Upper lobe of right lung (tissue), 1 donor: ENCODE measurements around the gene OR1J1. TPM values are rescaled to one million over a fixed set of nuclear protein-coding genes. Genes with fewer than 3 reads are reported as not detected.

ENCODE experiments used
- ATAC-seq: fragments of 200-7000 bp; cut with Tn5 transposase; one replicate; pipeline ENCODE4 v1.9.1; 2020; ENCODE audit warnings: mild to moderate bottlenecking, moderate library complexity
- DNase-seq: peaks from one replicate; pipeline ENCODE4 v3.0.0-alpha.2; 2020
- H3K27ac ChIP-seq: fragments of 200-600 bp; one replicate; pipeline ENCODE4 v1.8.0; 2022
- H3K27me3 ChIP-seq: fragments of 200-600 bp; one replicate; pipeline ENCODE4 v1.8.0; 2022; ENCODE audit warnings: mild to moderate bottlenecking
- H3K36me3 ChIP-seq: fragments of 200-600 bp; one replicate; pipeline ENCODE4 v1.8.0; 2022
- H3K4me1 ChIP-seq: fragments of 200-600 bp; one replicate; pipeline ENCODE4 v1.8.0; 2022
- H3K4me3 ChIP-seq: fragments of 200-600 bp; one replicate; pipeline ENCODE4 v1.8.0; 2022; ENCODE audit warnings: mild to moderate bottlenecking
- H3K9me3 ChIP-seq: fragments of 200-600 bp; one replicate; pipeline ENCODE4 v1.8.0; 2022
- CTCF ChIP-seq: fragments of 200-600 bp; IDR thresholded peaks from one replicate; pipeline ENCODE4 v1.8.0; 2022; ENCODE audit warnings: antibody characterized with exemption
- intact Hi-C: fragments of 100-400 bp; cut with DNase I; formaldehyde crosslinking; loops from one replicate; pipeline ENCODE4 v1.11.0; 2022
- total RNA-seq: library from RNA; stranded (reverse); fragmentation: NEBNext Ultra II Directional; extraction: Animal tissue kit (Norgen Biotek cat#: 25700); gene quantifications from one replicate; pipeline ENCODE4 v1.2.1, GENCODE V29; 2021
- donor health status: DM: no; HTN: yes; CAD: no; lungs with severe emphysema.

Gene OR1J1
- total RNA-seq, 1 donor from 2014 or later, result not detected

DNA sequence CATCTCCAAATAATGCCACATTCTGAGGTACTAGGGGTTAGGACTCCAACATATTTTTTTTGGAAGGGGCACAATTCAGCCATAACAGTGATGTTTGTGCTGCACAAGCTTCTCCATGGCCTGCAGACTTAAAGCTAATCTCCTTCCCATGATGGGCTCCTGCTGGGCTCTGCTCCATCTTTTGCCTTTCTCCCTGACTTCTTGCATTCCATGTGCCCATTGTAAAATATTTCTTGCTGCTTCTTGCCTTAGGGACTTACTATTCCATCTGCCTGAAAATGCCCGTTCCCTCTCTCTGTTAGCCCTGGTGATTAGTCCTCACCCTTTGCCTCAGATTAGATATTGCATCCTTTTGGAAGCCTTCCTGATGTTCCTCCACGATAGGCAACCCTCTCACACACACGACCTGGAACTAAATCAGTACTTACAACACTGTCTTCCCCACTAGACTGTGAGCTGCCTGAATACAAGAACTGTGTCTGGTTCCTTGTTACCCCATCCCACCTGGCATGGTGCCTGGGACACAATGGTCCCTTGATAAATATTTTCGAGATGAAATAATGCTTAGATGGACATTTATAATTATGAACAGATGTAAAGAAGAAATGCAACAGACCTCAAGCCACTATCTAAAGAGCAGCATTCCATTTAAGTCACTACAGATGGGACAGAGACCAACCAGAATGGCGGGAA lies 33.5 kb downstream of the OR1J1 start:
- Histone ChIP-seq H3K36me3 (no peaks in the 10 kb centered on the region), H3K27ac (no peak overlapping the region), H3K4me3 (no peak overlapping the region), H3K27me3 (peaks cover 3% of the 10 kb centered on the region), H3K4me1 (no peaks in the 10 kb centered on the region), H3K9me3 (no peaks in the 10 kb centered on the region)
- TF ChIP-seq CTCF, result no peak
- no peak for DNase-seq
- no peak for ATAC-seq
- intact Hi-C loops, result no loop called here

- Histone ChIP-seq H3K9me3 (no peaks in the 10 kb centered on the region), H3K36me3 (no peaks in the 10 kb centered on the region), H3K4me3 (no peak overlapping the region), H3K27ac (no peak overlapping the region), H3K4me1 (no peaks in the 10 kb centered on the region), H3K27me3 (peaks cover 3% of the 10 kb centered on the region)
- intact Hi-C loops, result no loop called here
- TF ChIP-seq CTCF, result no peak
- no peak for ATAC-seq
- DNase-seq, result no peak
Measured at GRCh38 chr9:122442568-122442967, 35.2 kb downstream of the OR1J1 start.

Other genes starting within 250 kb of the OR1J1 start
- gene LHX6, start 249.0 kb downstream of the OR1J1 start, total RNA-seq, result 16.9 TPM
- 17.5 TPM for gene RBM18, start 213.1 kb downstream of the OR1J1 start, total RNA-seq
- 31.9 TPM for gene MRRF, start 213.0 kb downstream of the OR1J1 start, total RNA-seq
- gene PTGS1, start 106.9 kb downstream of the OR1J1 start, total RNA-seq, result 16.4 TPM
- gene OR1J2, start 32.9 kb upstream of the OR1J1 start, total RNA-seq, result not detected
- gene OR1J4, start 41.2 kb upstream of the OR1J1 start, total RNA-seq, result not detected
- gene OR1N1, start 49.4 kb upstream of the OR1J1 start, total RNA-seq, result not detected
- gene OR1N2, start 75.2 kb upstream of the OR1J1 start, total RNA-seq, result not detected
- gene OR1L8, start 105.5 kb upstream of the OR1J1 start, total RNA-seq, result not detected
- not detected for gene OR1Q1, start 136.8 kb upstream of the OR1J1 start, total RNA-seq
- not detected for gene OR1B1, start 179.7 kb upstream of the OR1J1 start, total RNA-seq
- gene OR1L1, start 183.8 kb upstream of the OR1J1 start, total RNA-seq, result not detected
- not detected for gene OR1L3, start 197.2 kb upstream of the OR1J1 start, total RNA-seq
- not detected for gene OR1L4, start 246.1 kb upstream of the OR1J1 start, total RNA-seq